GM21786 (cell line): ENCODE measurements around the gene RPS6KA2.

Source experiments
- ATAC-seq: cut with Tn5 transposase; IDR thresholded peaks from one replicate; pipeline ENCODE4 v1.9.1; 2021; ENCODE audit not compliant: unreplicated experiment

The RPS6KA2 gene

GRCh38 chr6:166454692-166455515, 172.1 kb downstream of the RPS6KA2 start:
- no peak for ATAC-seq

- no peak for ATAC-seq
Observed at GRCh38 chr6:166453651-166454050, 173.4 kb downstream of the RPS6KA2 start.

- no peak for ATAC-seq
Observed at GRCh38 chr6:166450167-166450873, 176.7 kb downstream of the RPS6KA2 start.

- ATAC-seq, result no peak
Observed at GRCh38 chr6:166449641-166450040, 177.4 kb downstream of the RPS6KA2 start.

GRCh38 chr6:166449036-166449435, 178.0 kb downstream of the RPS6KA2 start:
- no peak for ATAC-seq

- ATAC-seq, result no peak
Observed at GRCh38 chr6:166448432-166448831, 178.6 kb downstream of the RPS6KA2 start.

GRCh38 chr6:166446567-166447065, 180.4 kb downstream of the RPS6KA2 start:
- ATAC-seq, result no peak

- ATAC-seq, result no peak
Observed at GRCh38 chr6:166446146-166446545, 180.9 kb downstream of the RPS6KA2 start.

- no peak for ATAC-seq
Observed at GRCh38 chr6:166444446-166444845, 182.6 kb downstream of the RPS6KA2 start.

GRCh38 chr6:166443166-166443565, 183.9 kb downstream of the RPS6KA2 start:
- ATAC-seq, result no peak

GRCh38 chr6:166442131-166442685, 184.8 kb downstream of the RPS6KA2 start:
- ATAC-seq, result no peak

GRCh38 chr6:166441325-166442078, 185.5 kb downstream of the RPS6KA2 start:
- ATAC-seq, result no peak

GRCh38 chr6:166440729-166441128, 186.3 kb downstream of the RPS6KA2 start:
- no peak for ATAC-seq

- ATAC-seq, result no peak
Observed at GRCh38 chr6:166440106-166440505, 186.9 kb downstream of the RPS6KA2 start.

GRCh38 chr6:166439366-166440091, 187.5 kb downstream of the RPS6KA2 start:
- no peak for ATAC-seq

- ATAC-seq, result no peak
Observed at GRCh38 chr6:166438211-166438861, 188.7 kb downstream of the RPS6KA2 start.

- no peak for ATAC-seq
Observed at GRCh38 chr6:166437661-166438060, 189.4 kb downstream of the RPS6KA2 start.

GRCh38 chr6:166436195-166437139, 190.6 kb downstream of the RPS6KA2 start:
- ATAC-seq, result no peak

GRCh38 chr6:166435574-166435973, 191.5 kb downstream of the RPS6KA2 start:
- ATAC-seq, result no peak
